ENCODE data around the gene HK1. TPM values are rescaled to one million over a fixed set of nuclear protein-coding genes. Genes with fewer than 3 reads are reported as not detected.

HK1 gene
- total RNA-seq, 3 donors from 2014 or later: 51.2 to 63.4 (median 57.4) TPM

- DNase-seq (ENCODE audit: low spot score in 2 of 2): no peak
- no peaks in the 10 kb centered on the region for H3K4me1 ChIP-seq
- no peaks in the 10 kb centered on the region for H3K9me3 ChIP-seq
- H3K27ac ChIP-seq: peak overlapping the region; percentile 58 to 79
- H3K27me3 ChIP-seq: no peaks in the 10 kb centered on the region
- H3K4me3 ChIP-seq: no peak overlapping the region
- no peaks in the 10 kb centered on the region for H3K36me3 ChIP-seq
- TF ChIP-seq POLR2A (IDR thresholded peaks at IDR 0.05) (no peak), CTCF (IDR thresholded peaks at IDR 0.05) (no peak), POLR2AphosphoS5 (IDR thresholded peaks at IDR 0.05) (no peak)
- intact Hi-C loops (cut with DNase I; ENCODE audit: low total_unique reads): loop anchor here (2.0 to 5.0 kb wide), 2 partner anchors 169 to 324 kb away; no protein-coding TSS in a partner anchor
Observed at GRCh38 chr10:69406302-69406811, 128.1 kb downstream of the HK1 start.

GRCh38 chr10:69406816-69407580, 128.7 kb downstream of the HK1 start:
- no peak for DNase-seq (ENCODE audit: low spot score in 2 of 2)
- no peaks in the 10 kb centered on the region for H3K4me1 ChIP-seq
- H3K4me3 ChIP-seq: no peak overlapping the region
- H3K27me3 ChIP-seq: no peaks in the 10 kb centered on the region
- H3K9me3 ChIP-seq: no peaks in the 10 kb centered on the region
- TF ChIP-seq POLR2AphosphoS5 (IDR thresholded peaks at IDR 0.05): no peak
- no peak for TF ChIP-seq CTCF (IDR thresholded peaks at IDR 0.05)
- no peak for TF ChIP-seq POLR2A (IDR thresholded peaks at IDR 0.05)
- H3K36me3 ChIP-seq: no peaks in the 10 kb centered on the region
- intact Hi-C loops (cut with DNase I; ENCODE audit: low total_unique reads): loop anchor here (2.0 to 5.0 kb wide), 2 partner anchors 170 to 324 kb away; no protein-coding TSS in a partner anchor
- H3K27ac ChIP-seq: peak overlapping the region; percentile 58 to 79

- peak in 1 of 2 donors; percentile 24 for DNase-seq (ENCODE audit: low spot score in 2 of 2)
- Histone ChIP-seq H3K4me3 (no peak overlapping the region), H3K27ac (peak overlapping the region; percentile 72 to 79), H3K27me3 (no peaks in the 10 kb centered on the region), H3K9me3 (no peaks in the 10 kb centered on the region), H3K36me3 (no peaks in the 10 kb centered on the region), H3K4me1 (no peaks in the 10 kb centered on the region)
- no peak for TF ChIP-seq POLR2A (IDR thresholded peaks at IDR 0.05)
- TF ChIP-seq CTCF (IDR thresholded peaks at IDR 0.05): no peak
- TF ChIP-seq POLR2AphosphoS5 (IDR thresholded peaks at IDR 0.05): no peak
- intact Hi-C loops (cut with DNase I; ENCODE audit: low total_unique reads): loop anchor here (2.0 to 5.0 kb wide), 2 partner anchors 170 to 323 kb away; no protein-coding TSS in a partner anchor
Observed at GRCh38 chr10:69407621-69408301, 129.5 kb downstream of the HK1 start.

- peak; percentile 90 to 94 for DNase-seq (ENCODE audit: low spot score in 2 of 2)
- Histone ChIP-seq H3K27ac (peak overlapping the region; percentile 79 to 88), H3K4me3 (peak overlapping the region; percentile 39 to 61 (median 54)), H3K4me1 (no peaks in the 10 kb centered on the region), H3K36me3 (no peaks in the 10 kb centered on the region), H3K9me3 (no peaks in the 10 kb centered on the region), H3K27me3 (no peaks in the 10 kb centered on the region)
- intact Hi-C loops (cut with DNase I; ENCODE audit: low total_unique reads): loop anchor here (5.0 kb wide), 1 partner anchor 171 kb away; no protein-coding TSS in a partner anchor
- TF ChIP-seq POLR2A (IDR thresholded peaks at IDR 0.05) (no peak), POLR2AphosphoS5 (IDR thresholded peaks at IDR 0.05) (peak; percentile 54 to 64 (median 60)), CTCF (IDR thresholded peaks at IDR 0.05) (peak; percentile 41 to 62 (median 46))
Observed at GRCh38 chr10:69408318-69409175, 130.3 kb downstream of the HK1 start.

Measured in breast epithelium (tissue), 4 donors.